ENCODE results near the gene PJA2.

Gene PJA2

DNA sequence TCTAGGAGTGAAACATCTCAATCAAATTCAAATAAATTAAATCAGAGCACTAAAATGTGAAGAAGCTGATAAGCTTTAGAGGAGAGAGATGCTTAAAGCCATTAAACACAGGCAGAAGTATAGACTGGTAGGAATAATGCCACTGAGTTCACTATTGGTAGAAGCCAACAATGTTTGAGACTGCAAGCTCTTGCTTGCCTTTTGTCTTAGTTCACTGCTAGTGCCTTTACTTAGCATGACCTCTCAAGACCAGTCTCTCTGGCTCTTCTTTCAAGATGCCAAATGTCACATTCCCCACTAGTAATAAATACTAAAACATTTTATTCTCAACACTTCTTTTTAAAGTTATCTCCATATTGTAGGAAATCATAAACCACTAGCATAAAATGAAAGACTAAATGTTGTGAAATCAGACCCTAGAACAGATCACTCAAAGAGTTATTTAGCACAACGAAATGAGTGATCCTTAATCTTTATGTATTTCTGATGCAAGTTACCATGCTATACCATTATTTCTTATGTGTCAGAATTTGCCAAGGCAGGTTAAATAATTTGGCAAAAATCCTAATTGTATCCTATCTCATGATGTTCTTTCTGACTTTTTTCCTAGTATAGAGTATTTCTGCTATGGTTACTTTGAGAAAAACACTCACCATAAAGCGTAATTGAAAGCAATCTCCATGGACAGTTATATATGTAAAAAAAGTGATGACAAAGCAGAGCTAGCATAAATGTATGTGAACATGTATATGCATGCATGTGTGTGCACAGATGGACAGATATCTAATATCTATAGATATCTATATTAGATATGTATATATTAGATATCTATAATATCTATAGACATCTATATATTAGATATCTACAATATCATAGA lies 57.5 kb downstream of the PJA2 start:
- no peak for DNase-seq (ENCODE audit: low read depth in 2 of 3, low spot score in 1 of 3)

GRCh38 chr5:109350537-109351270 lies 59.1 kb downstream of the PJA2 start:
- DNase-seq (ENCODE audit: low read depth in 2 of 3, low spot score in 1 of 3) = no peak

DNA sequence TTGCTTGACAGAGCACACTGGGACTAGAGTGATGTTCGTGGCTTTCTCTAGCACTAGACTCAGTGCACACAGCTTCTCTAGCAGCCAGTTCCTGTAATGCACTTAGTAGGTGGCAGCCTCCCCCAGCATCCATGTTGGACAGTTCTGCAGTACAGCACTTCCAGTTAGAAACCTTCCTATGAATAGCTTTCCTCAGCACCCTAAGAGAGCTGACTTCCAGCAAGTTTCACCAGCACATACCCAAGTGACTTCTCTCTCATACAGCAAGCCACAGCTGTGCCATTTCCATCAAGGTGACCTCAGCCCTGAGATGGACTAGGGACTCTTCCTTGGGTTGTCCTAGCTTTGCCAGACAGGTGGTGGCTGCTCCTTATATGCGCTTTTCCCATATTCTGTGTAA lies 60.4 kb downstream of the PJA2 start:
- no peak for DNase-seq (ENCODE audit: low read depth in 2 of 3, low spot score in 1 of 3)

DNA sequence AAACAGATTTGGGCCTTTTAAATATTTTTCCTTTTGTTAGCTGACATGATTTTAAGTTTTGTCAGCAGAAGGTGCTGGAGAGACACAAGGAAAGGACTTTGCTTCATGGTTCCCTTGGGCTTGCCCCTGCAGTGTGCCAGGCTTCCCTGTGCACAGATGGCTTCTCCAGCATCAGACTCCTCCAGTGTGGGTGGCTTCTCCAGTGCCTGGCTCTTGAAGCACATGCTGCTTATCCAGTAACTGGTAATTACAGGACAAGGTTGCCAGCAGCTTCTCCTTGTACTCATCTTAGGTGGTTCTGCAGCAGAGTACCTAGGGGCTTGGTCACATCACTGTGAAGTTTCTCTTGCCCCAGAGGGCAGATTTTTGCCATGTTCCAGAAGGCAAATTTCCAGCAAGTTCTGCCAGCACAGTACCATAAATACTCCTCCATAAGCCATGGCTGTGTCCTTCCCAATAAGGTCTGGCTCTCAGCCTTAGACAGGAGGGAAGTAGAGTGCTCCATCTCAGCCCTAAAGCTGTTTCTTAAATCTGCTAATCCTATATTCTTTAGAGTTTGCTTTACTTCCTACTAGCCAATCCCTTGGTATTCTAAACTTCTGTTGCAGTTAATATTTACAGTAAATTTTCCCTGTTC lies 62.4 kb downstream of the PJA2 start:
- DNase-seq (ENCODE audit: low read depth in 2 of 3, low spot score in 1 of 3) = no peak

- no peak for DNase-seq (ENCODE audit: low read depth in 2 of 3, low spot score in 1 of 3)
Measured at GRCh38 chr5:109345699-109346098, 64.1 kb downstream of the PJA2 start.

- DNase-seq (ENCODE audit: low read depth in 2 of 3, low spot score in 1 of 3) = no peak
Measured at GRCh38 chr5:109340351-109340750, 69.4 kb downstream of the PJA2 start.

DNA sequence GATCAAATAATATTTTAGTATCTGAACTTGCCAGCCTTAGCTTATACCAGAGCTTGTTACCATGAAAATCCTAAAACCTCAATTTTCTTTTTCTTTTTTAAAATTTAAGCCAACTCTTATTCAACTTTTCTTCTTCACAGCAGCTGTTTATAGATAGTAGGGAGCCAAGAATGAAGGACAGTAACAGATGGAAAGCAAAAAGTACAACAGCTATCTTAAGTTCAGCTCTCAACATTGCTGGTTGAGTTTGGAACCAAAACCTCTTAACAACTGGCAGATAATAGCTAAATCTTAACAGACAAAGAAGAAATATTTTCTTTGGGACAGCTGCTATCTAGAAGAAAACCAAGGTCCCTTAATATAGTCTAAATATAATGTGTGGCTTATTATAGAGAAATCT lies 74.7 kb downstream of the PJA2 start:
- DNase-seq (ENCODE audit: low read depth in 2 of 3, low spot score in 1 of 3) = no peak

DNA sequence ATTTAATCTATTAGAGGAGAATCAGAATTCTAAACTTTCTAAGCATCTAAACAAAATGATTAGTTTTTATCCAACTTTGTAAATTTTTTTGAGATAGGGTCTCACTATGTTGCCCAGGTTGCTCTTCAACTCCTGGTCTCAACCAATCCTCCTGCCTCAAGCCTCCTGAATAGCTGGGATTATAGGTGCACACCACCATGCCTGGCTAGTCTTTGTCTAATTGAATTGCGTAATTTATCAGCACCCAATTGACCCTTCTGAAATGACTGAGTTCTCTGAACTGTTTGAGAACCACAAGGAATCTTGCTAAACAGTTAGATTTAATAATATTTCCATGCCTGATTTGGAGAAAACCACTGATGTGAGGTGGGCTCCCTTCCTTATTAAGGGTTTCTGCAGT lies 75.7 kb downstream of the PJA2 start:
- no peak for DNase-seq (ENCODE audit: low read depth in 2 of 3, low spot score in 1 of 3)

GRCh38 chr5:109329333-109330237 lies 80.2 kb downstream of the PJA2 start:
- no peak for DNase-seq (ENCODE audit: low read depth in 2 of 3, low spot score in 1 of 3)

- DNase-seq (ENCODE audit: low read depth in 2 of 3, low spot score in 1 of 3) = no peak
Measured at GRCh38 chr5:109328626-109329025, 81.1 kb downstream of the PJA2 start.

GRCh38 chr5:109327570-109327969 lies 82.2 kb downstream of the PJA2 start:
- DNase-seq (ENCODE audit: low read depth in 2 of 3, low spot score in 1 of 3) = no peak

DNA sequence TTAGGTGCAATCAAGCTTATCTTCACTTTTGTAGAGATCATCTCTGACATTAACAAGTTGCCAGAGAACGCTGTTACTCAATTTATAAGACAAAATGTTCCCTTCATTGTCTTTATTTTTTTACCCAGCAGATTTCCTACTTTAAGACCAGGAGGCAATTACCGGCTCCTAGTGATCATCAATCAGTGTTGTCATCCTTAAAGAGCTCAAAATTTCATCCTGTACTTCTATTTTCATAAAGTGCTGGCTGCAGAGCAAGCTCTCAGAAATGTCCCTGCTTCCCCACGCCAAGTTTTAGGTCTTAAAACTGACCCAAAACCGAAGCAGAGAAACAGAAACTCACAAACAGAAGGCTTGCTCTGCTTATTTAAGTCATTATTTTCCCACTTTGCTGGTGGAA lies 82.9 kb downstream of the PJA2 start:
- DNase-seq (ENCODE audit: low read depth in 2 of 3, low spot score in 1 of 3) = no peak

DNA sequence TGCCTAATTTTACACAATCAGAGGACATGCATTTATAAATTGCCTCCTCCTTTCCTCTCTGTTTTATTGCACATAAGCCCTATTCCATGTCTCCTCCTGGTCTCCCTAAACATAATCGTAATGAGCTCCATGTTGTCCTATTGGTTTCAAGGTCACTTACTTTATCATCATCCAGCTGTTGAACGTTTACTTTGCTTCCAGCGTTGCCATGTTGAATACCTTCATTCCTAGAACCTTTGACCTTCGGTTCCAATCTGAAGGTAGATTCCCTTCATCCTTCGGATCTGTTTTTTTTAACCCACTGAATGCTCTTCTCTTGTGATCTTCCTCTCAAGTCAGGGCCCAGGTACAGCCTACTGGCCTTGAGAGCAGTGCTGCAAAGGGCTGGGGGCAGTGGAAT lies 84.3 kb downstream of the PJA2 start:
- DNase-seq (ENCODE audit: low read depth in 2 of 3, low spot score in 1 of 3) = no peak

- DNase-seq (ENCODE audit: low read depth in 2 of 3, low spot score in 1 of 3) = no peak
Measured at GRCh38 chr5:109324931-109325330, 84.8 kb downstream of the PJA2 start.

- no peak for DNase-seq (ENCODE audit: low read depth in 2 of 3, low spot score in 1 of 3)
Measured at GRCh38 chr5:109324351-109324750, 85.4 kb downstream of the PJA2 start.

GRCh38 chr5:109322694-109323093 lies 87.1 kb downstream of the PJA2 start:
- DNase-seq (ENCODE audit: low read depth in 2 of 3, low spot score in 1 of 3) = no peak

DNA sequence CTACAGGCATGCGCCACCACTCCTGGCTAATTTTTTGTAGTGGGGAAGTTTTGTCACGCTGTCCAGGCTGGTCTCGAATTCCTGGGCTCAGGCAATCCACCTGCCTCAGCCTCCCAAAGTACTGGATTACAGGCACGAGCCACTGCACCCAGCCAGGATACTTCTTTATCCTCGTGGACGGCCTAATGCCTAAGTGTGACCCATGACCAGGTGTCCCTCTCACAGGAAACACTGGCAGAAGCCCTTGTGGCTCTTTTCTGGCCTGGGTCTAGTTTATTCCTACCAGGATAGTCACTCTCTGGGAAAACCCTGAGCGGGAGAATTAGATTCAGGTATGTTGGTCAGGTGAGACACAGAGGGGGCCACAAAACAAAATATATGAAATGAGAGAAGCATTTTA lies 90.4 kb downstream of the PJA2 start:
- DNase-seq (ENCODE audit: low read depth in 2 of 3, low spot score in 1 of 3) = no peak

- DNase-seq (ENCODE audit: low read depth in 2 of 3, low spot score in 1 of 3) = no peak
Measured at GRCh38 chr5:109318455-109319108, 91.2 kb downstream of the PJA2 start.

DNA sequence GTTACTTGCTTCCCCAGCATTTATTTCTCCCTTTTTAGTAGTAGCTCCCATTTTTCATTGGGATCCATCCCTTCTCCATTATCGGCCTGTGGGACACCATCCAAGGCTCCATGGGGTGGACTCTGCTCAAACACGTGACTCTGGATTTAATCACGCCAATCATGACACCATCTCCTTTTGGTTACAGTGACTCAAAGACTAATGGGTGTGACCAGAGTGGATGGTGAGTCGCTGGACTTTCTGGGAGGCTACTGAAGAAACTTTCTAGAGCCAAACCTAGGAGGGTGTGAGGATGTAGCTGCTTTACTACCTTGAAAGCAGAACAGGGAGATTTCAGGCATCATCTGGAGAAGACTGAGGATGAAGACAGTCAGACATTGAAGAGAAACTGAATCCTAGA lies 93.1 kb downstream of the PJA2 start:
- no peak for DNase-seq (ENCODE audit: low read depth in 2 of 3, low spot score in 1 of 3)

GRCh38 chr5:109315245-109315644 lies 94.5 kb downstream of the PJA2 start:
- DNase-seq (ENCODE audit: low read depth in 2 of 3, low spot score in 1 of 3) = no peak

GRCh38 chr5:109313127-109313526 lies 96.6 kb downstream of the PJA2 start:
- DNase-seq (ENCODE audit: low read depth in 2 of 3, low spot score in 1 of 3) = no peak

Measured in stimulated activated CD4-positive, alpha-beta T cell treated with anti-CD3 and anti-CD28 coated beads, Interleukin-12 subunit alpha, Interleukin-12 subunit beta, amount 100 ng/mL, for 48 hours (primary cell).